HFF-Myc (cell line): Measurements from ENCODE around the gene C1orf216.

Experiments
- DNase-seq: peaks from one replicate; pipeline ENCODE4 v3.0.0-alpha.2; 2011; ENCODE audit warnings: low read depth; ENCODE audit errors: extremely low read depth
- H3K4me3 ChIP-seq: replicated peaks from 2 replicates; pipeline ENCODE4 v1.5.1; 2011; ENCODE audit warnings: low read depth, mild to moderate bottlenecking, control low read depth, low read length
- CTCF ChIP-seq: IDR thresholded peaks from 2 replicates; pipeline ENCODE4 v1.5.1; 2012; ENCODE audit warnings: mild to moderate bottlenecking, low read depth, low read length, control low read depth; ENCODE audit errors: missing control alignments

C1orf216 gene

GRCh38 chr1:35666216-35666615, 52.5 kb downstream of the C1orf216 start:
- H3K4me3 ChIP-seq = no peak overlapping the region
- no peak for DNase-seq
- TF ChIP-seq CTCF = no peak
